Superior temporal gyrus (tissue), 1 donor: Measurements from ENCODE around the gene TFF2.

Experiments used
- DNase-seq: peaks from one replicate; pipeline ENCODE4 v3.0.0-alpha.2; 2016; ENCODE audit errors: extremely low spot score

TFF2 gene

GRCh38 chr21:42346866-42347600 is 3.8 kb downstream of the TFF2 start:
- no peak for DNase-seq

GRCh38 chr21:42346441-42346840 is 4.4 kb downstream of the TFF2 start:
- DNase-seq, result no peak

- DNase-seq, result no peak
Observed at GRCh38 chr21:42344631-42345030, 6.2 kb downstream of the TFF2 start.

GRCh38 chr21:42343963-42344510 is 6.8 kb downstream of the TFF2 start:
- no peak for DNase-seq

GRCh38 chr21:42343556-42343955 is 7.2 kb downstream of the TFF2 start:
- no peak for DNase-seq

GRCh38 chr21:42343101-42343500 is 7.7 kb downstream of the TFF2 start:
- DNase-seq, result no peak

GRCh38 chr21:42341776-42342542 is 8.8 kb downstream of the TFF2 start:
- no peak for DNase-seq

- no peak for DNase-seq
Observed at GRCh38 chr21:42340187-42341050, 10.4 kb downstream of the TFF2 start.

GRCh38 chr21:42338729-42339715 is 11.8 kb downstream of the TFF2 start:
- no peak for DNase-seq

- peak; percentile 82 for DNase-seq
Observed at GRCh38 chr21:42337830-42338728, 12.7 kb downstream of the TFF2 start.

- DNase-seq, result no peak
Observed at GRCh38 chr21:42337276-42337675, 13.5 kb downstream of the TFF2 start.

- DNase-seq, result no peak
Observed at GRCh38 chr21:42336054-42336453, 14.7 kb downstream of the TFF2 start.

GRCh38 chr21:42332557-42333317 is 18.1 kb downstream of the TFF2 start:
- no peak for DNase-seq

- no peak for DNase-seq
Observed at GRCh38 chr21:42331660-42332059, 19.1 kb downstream of the TFF2 start.

- no peak for DNase-seq
Observed at GRCh38 chr21:42330380-42331371, 20.1 kb downstream of the TFF2 start.

- DNase-seq, result no peak
Observed at GRCh38 chr21:42324896-42325295, 25.9 kb downstream of the TFF2 start.

- no peak for DNase-seq
Observed at GRCh38 chr21:42321845-42322244, 28.9 kb downstream of the TFF2 start.

GRCh38 chr21:42321231-42321630 is 29.6 kb downstream of the TFF2 start:
- no peak for DNase-seq
